ENCODE data around the gene ADA.

Gene ADA

DNA sequence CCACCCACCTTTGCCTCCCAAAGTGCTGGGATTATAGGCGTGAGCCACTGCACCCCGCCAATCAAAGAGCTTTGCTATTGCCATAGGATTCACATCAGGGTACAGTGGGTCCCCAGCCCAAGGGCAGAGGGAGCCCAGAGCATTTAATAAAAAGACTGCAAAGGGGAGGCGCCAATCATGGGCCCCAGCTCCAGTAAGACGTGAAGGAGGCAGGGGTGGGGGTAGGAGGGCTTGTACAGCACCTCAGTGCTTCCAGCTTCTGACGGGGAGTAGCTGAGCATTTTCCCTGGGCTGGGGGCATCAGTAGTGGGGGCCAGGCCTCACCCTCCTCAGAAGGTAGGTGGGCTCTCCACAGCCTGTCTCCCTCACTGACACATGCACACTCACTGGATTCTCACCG lies 1.5 kb downstream of the ADA start:
- Mint-ChIP-seq H3K36me3 (ENCODE audit: low read depth) (no peaks in the 10 kb centered on the region), H3K4me3 (peak overlapping the region; percentile 49 to 72 (median 69)), H3K4me1 (peaks cover 22% of the 10 kb centered on the region), H3K9me3 (peaks cover 5% of the 10 kb centered on the region), H3K27ac (no peak overlapping the region), H3K27me3 (ENCODE audit: low read depth) (peaks cover 24% of the 10 kb centered on the region)
- TF ChIP-seq, protein P1, sequence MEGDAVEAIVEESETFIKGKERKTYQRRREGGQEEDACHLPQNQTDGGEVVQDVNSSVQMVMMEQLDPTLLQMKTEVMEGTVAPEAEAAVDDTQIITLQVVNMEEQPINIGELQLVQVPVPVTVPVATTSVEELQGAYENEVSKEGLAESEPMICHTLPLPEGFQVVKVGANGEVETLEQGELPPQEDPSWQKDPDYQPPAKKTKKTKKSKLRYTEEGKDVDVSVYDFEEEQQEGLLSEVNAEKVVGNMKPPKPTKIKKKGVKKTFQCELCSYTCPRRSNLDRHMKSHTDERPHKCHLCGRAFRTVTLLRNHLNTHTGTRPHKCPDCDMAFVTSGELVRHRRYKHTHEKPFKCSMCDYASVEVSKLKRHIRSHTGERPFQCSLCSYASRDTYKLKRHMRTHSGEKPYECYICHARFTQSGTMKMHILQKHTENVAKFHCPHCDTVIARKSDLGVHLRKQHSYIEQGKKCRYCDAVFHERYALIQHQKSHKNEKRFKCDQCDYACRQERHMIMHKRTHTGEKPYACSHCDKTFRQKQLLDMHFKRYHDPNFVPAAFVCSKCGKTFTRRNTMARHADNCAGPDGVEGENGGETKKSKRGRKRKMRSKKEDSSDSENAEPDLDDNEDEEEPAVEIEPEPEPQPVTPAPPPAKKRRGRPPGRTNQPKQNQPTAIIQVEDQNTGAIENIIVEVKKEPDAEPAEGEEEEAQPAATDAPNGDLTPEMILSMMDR (IDR thresholded peaks at IDR 0.05; ENCODE audit: unreplicated experiment in 3 of 3) = no peak

GRCh38 chr20:44649126-44649525 lies 2.4 kb downstream of the ADA start:
- TF ChIP-seq, protein P1 (IDR thresholded peaks at IDR 0.05; ENCODE audit: unreplicated experiment in 3 of 3) = no peak
- H3K9me3 Mint-ChIP-seq = peaks cover 5% of the 10 kb centered on the region
- peaks cover 24% of the 10 kb centered on the region for H3K4me1 Mint-ChIP-seq
- H3K4me3 Mint-ChIP-seq = peak overlapping the region; percentile 17 to 74 (median 19)
- no peak overlapping the region for H3K27ac Mint-ChIP-seq
- no peaks in the 10 kb centered on the region for H3K36me3 Mint-ChIP-seq (ENCODE audit: low read depth)
- H3K27me3 Mint-ChIP-seq (ENCODE audit: low read depth) = peaks cover 19% of the 10 kb centered on the region

GRCh38 chr20:44648579-44648978 lies 2.9 kb downstream of the ADA start:
- peaks cover 15% of the 10 kb centered on the region for H3K27me3 Mint-ChIP-seq (ENCODE audit: low read depth)

GRCh38 chr20:44648068-44648467 lies 3.4 kb downstream of the ADA start:
- Mint-ChIP-seq H3K36me3 (ENCODE audit: low read depth) (no peaks in the 10 kb centered on the region), H3K4me1 (peaks cover 34% of the 10 kb centered on the region), H3K4me3 (no peak overlapping the region), H3K27me3 (ENCODE audit: low read depth) (peaks cover 10% of the 10 kb centered on the region), H3K27ac (no peak overlapping the region), H3K9me3 (peaks cover 3% of the 10 kb centered on the region)
- TF ChIP-seq, protein P1 (IDR thresholded peaks at IDR 0.05; ENCODE audit: unreplicated experiment in 3 of 3) = no peak

More at GRCh38 chr20:44648579-44648978, 2.9 kb downstream of the ADA start:
- TF ChIP-seq, protein P1 (IDR thresholded peaks at IDR 0.05; ENCODE audit: unreplicated experiment in 3 of 3) = no peak
- Mint-ChIP-seq H3K4me3 (peak overlapping the region; percentile 26 to 48 (median 29)), H3K27ac (no peak overlapping the region), H3K36me3 (ENCODE audit: low read depth) (no peaks in the 10 kb centered on the region), H3K4me1 (peaks cover 29% of the 10 kb centered on the region), H3K9me3 (peaks cover 5% of the 10 kb centered on the region)

- no peaks in the 10 kb centered on the region for H3K9me3 Mint-ChIP-seq
- H3K4me3 Mint-ChIP-seq = no peak overlapping the region
- H3K27me3 Mint-ChIP-seq (ENCODE audit: low read depth) = peaks cover under 1% of the 10 kb centered on the region
- H3K27ac Mint-ChIP-seq = peak overlapping the region; percentile 46 to 76 (median 51)
- peaks cover 40% of the 10 kb centered on the region for H3K4me1 Mint-ChIP-seq
- TF ChIP-seq, protein P1 (IDR thresholded peaks at IDR 0.05; ENCODE audit: unreplicated experiment in 3 of 3) = no peak
- H3K36me3 Mint-ChIP-seq (ENCODE audit: low read depth) = no peaks in the 10 kb centered on the region
Measured at GRCh38 chr20:44646641-44647274, 4.7 kb downstream of the ADA start.
